GM18868 (cell line): ENCODE measurements around the gene TIMM8A.
"Not testable (repeated sequence)": the region's sequence is repeated elsewhere in the genome, so short reads cannot be mapped to it uniquely, and the experiment has no call there.

Experiments
- ATAC-seq: cut with Tn5 transposase; IDR thresholded peaks from one replicate; pipeline ENCODE4 v1.9.1; 2021; ENCODE audit warnings: mild to moderate bottlenecking, moderate library complexity; ENCODE audit not compliant: unreplicated experiment

TIMM8A gene

GRCh38 chrX:101360390-101360789 lies 11.8 kb upstream of the TIMM8A start:
- ATAC-seq = no peak

- no peak for ATAC-seq
These were observed 11.4 kb upstream of the TIMM8A start for GRCh38 chrX:101359966-101360365.

GRCh38 chrX:101357166-101357795 lies 8.7 kb upstream of the TIMM8A start:
- no peak for ATAC-seq

- ATAC-seq = no peak
These were observed 636 bp upstream of the TIMM8A start for GRCh38 chrX:101349193-101349562.

- no peak for ATAC-seq
These were observed 587 bp downstream of the TIMM8A start for GRCh38 chrX:101347859-101348451.

GRCh38 chrX:101337776-101338271 lies 10.7 kb downstream of the TIMM8A start:
- no peak for ATAC-seq

- ATAC-seq = not testable (repeated sequence)
These were observed 14.2 kb downstream of the TIMM8A start for GRCh38 chrX:101334310-101334709.

- not testable (repeated sequence) for ATAC-seq
These were observed 21.9 kb downstream of the TIMM8A start for GRCh38 chrX:101326600-101326999.

- peak; percentile 72 for ATAC-seq
These were observed 44.8 kb downstream of the TIMM8A start for GRCh38 chrX:101303790-101304189.
